ENCODE data around the gene APOM. TPM values are rescaled to one million over a fixed set of nuclear protein-coding genes. Genes with fewer than 3 reads are reported as not detected.

APOM gene
- 1 to 10 TPM in 1 of 4 donors, under 1 TPM in 2, not detected in 1; 0.63 to 2.0 (median 0.90) TPM for total RNA-seq

DNA sequence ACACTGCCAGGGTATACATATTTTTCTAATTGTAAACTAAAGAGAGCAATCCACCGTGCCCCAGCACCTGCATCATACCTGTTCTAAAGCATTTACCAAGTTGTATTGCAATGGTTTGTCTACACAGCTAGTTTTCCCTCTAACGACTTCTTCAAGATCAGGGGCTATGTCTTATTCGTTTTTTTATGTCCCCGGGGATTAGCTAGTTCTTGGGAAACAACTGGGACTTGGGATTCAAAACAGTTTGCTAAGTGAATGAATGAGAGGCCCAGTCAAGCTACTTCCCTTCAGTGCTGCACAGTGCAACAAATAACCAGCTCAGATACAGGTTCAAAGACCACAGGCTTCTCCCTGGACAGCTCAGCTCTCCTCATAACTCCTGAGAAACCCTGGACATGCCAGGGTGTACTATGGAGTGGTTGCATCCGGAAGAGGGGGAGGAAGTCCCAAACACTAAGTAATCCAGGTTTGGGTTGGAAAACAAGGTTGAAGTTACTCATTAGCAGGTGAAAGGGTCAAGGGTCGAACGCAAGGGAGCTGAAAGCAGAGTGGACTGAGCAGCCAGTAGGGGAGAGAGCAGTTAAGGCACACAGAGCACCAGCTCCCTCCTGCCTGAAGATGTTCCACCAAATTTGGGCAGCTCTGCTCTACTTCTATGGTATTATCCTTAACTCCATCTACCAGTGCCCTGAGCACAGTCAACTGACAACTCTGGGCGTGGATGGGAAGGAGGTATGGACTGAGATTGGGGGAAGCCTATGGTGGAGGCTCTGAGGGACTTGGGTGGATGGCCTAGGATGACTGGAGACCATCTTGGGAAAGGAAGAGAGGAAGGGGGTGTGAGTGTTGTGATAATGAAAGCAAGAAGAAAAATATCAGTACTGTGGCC is at the start of gene APOM:
TSS of gene APOM (plus strand) at position 546 of the 889 bp plus-strand sequence. CDS start at position 619, 73 bp downstream.
- Histone ChIP-seq H3K36me3 (peaks cover 0 to 36% (median 0%) of the 10 kb centered on the region in 3 donors), H3K9me3 (no peaks in the 10 kb centered on the region), H3K4me1 (peaks cover 0 to 50% (median 38%) of the 10 kb centered on the region in 4 donors), H3K4me3 (no peak within 1 kb of the TSS), H3K27me3 (no peaks in the 10 kb centered on the region), H3K27ac (no peak within 1 kb of the TSS)
- no peak for DNase-seq (ENCODE audit: low spot score in 2 of 2)
- 83% methylated on average over 8 of the region's 8 CpGs for WGBS, 2 donors
- no peak for TF ChIP-seq POLR2A (IDR thresholded peaks at IDR 0.05)
- TF ChIP-seq EP300 (IDR thresholded peaks at IDR 0.05), result no peak
- no peak for TF ChIP-seq CTCF (IDR thresholded peaks at IDR 0.05)

DNA sequence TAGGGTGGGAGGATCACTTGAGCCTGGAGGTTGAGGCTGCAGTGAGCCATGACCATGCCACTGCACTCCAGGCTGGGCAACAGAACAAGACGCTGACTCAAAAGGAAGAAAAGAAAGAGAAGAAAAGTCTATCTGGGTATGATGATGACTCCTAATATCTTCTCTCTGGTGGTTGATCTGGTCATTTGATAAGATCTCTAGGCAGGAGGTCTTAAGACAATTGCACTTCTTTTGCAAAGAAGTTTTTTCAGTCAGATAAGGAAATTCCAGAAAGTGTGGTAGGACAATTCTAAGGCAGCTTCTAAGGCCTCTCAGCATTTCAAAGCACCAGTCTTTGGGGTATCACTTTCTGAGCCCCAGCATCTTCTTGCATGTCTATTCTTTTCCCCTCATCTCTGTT is 48.4 kb upstream of the APOM start:
- TF ChIP-seq EP300 (IDR thresholded peaks at IDR 0.05) (no peak), CTCF (IDR thresholded peaks at IDR 0.05) (no peak), POLR2A (IDR thresholded peaks at IDR 0.05) (no peak)
- H3K27me3 ChIP-seq, result no peaks in the 10 kb centered on the region
- H3K27ac ChIP-seq, result no peak overlapping the region
- no peak for DNase-seq (ENCODE audit: low spot score in 2 of 2)
- no peaks in the 10 kb centered on the region for H3K36me3 ChIP-seq
- 75 to 82% methylated on average over 1 of the region's 1 CpG for WGBS, 2 donors
- H3K9me3 ChIP-seq, result no peaks in the 10 kb centered on the region
- H3K4me3 ChIP-seq, result no peak overlapping the region
- H3K4me1 ChIP-seq, result no peaks in the 10 kb centered on the region

GRCh38 chr6:31609519-31610406 is 45.9 kb upstream of the APOM start:
- TF ChIP-seq POLR2A (IDR thresholded peaks at IDR 0.05) (no peak), CTCF (IDR thresholded peaks at IDR 0.05) (no peak), EP300 (IDR thresholded peaks at IDR 0.05) (no peak)
- no peak overlapping the region for H3K27ac ChIP-seq
- no peak overlapping the region for H3K4me3 ChIP-seq
- DNase-seq (ENCODE audit: low spot score in 2 of 2), result no peak
- H3K4me1 ChIP-seq, result no peaks in the 10 kb centered on the region
- 55 to 64% methylated on average over 8 of the region's 8 CpGs for WGBS, 2 donors
- H3K36me3 ChIP-seq, result no peaks in the 10 kb centered on the region
- no peaks in the 10 kb centered on the region for H3K27me3 ChIP-seq
- H3K9me3 ChIP-seq, result no peaks in the 10 kb centered on the region

- Histone ChIP-seq H3K9me3 (no peaks in the 10 kb centered on the region), H3K4me1 (no peaks in the 10 kb centered on the region), H3K27ac (no peak overlapping the region), H3K4me3 (no peak overlapping the region), H3K36me3 (no peaks in the 10 kb centered on the region), H3K27me3 (no peaks in the 10 kb centered on the region)
- 64 to 66% methylated on average over 4 of the region's 4 CpGs for WGBS, 2 donors
- TF ChIP-seq EP300 (IDR thresholded peaks at IDR 0.05), result no peak
- TF ChIP-seq CTCF (IDR thresholded peaks at IDR 0.05), result no peak
- TF ChIP-seq POLR2A (IDR thresholded peaks at IDR 0.05), result no peak
- DNase-seq (ENCODE audit: low spot score in 2 of 2), result no peak
These were observed 44.7 kb upstream of the APOM start for GRCh38 chr6:31610968-31611367.
